GM10266 (cell line): ENCODE measurements around the gene ACTL10.

Source experiments
- DNase-seq: peaks from one replicate; pipeline ENCODE4 v3.0.0; 2012; ENCODE audit errors: extremely low spot score
- CTCF ChIP-seq: IDR thresholded peaks from 2 replicates; pipeline ENCODE4 v1.5.1; 2012; ENCODE audit warnings: mild to moderate bottlenecking, low read depth; ENCODE audit not compliant: control insufficient read depth, insufficient read depth; ENCODE audit errors: missing control alignments

ACTL10 gene

GRCh38 chr20:33650111-33650752 lies 16.5 kb upstream of the ACTL10 start:
- TF ChIP-seq CTCF, result no peak
- DNase-seq, result no peak

GRCh38 chr20:33650753-33651561 lies 15.8 kb upstream of the ACTL10 start:
- TF ChIP-seq CTCF, result no peak
- DNase-seq, result no peak

GRCh38 chr20:33651562-33652048 lies 15.1 kb upstream of the ACTL10 start:
- no peak for DNase-seq
- no peak for TF ChIP-seq CTCF

GRCh38 chr20:33653218-33653899 lies 13.4 kb upstream of the ACTL10 start:
- peak; percentile 78 for TF ChIP-seq CTCF

GRCh38 chr20:33653900-33654596 lies 12.7 kb upstream of the ACTL10 start:
- TF ChIP-seq CTCF, result no peak
- no peak for DNase-seq

More at GRCh38 chr20:33653218-33653899, 13.4 kb upstream of the ACTL10 start:
- DNase-seq, result peak; percentile 83

GRCh38 chr20:33654680-33655161 lies 12.0 kb upstream of the ACTL10 start:
- TF ChIP-seq CTCF, result no peak
- DNase-seq, result no peak
